Hepatocyte (in vitro differentiated cells): ENCODE data around the gene CDS2.

Experiments used
- CTCF ChIP-seq: fragments of 200-600 bp; sonication (generic); IDR thresholded peaks from 2 replicates; pipeline ENCODE4 v1.5.1; 2016; ENCODE audit warnings: antibody characterized with exemption, mild to moderate bottlenecking; ENCODE audit not compliant: poor library complexity
- EZH2 ChIP-seq: fragments of 200-600 bp; sonication (generic); IDR thresholded peaks from 2 replicates; pipeline ENCODE4 v1.6.1; 2016; ENCODE audit warnings: antibody characterized with exemption, mild to moderate bottlenecking, borderline replicate concordance
- EZH2phosphoT487 ChIP-seq: fragments of 200-600 bp; sonication (generic); IDR thresholded peaks from one replicate; pipeline ENCODE4 v1.6.1; 2018; ENCODE audit warnings: antibody characterized with exemption, mild to moderate bottlenecking, low read depth, moderate library complexity; ENCODE audit not compliant: unreplicated experiment, severe bottlenecking

GRCh38 chr20:5095454-5095853 is 31.4 kb upstream of the CDS2 start:
- no peak for TF ChIP-seq CTCF
- TF ChIP-seq EZH2: no peak
- no peak for TF ChIP-seq EZH2phosphoT487
